GM12874 (cell line): Measurements from ENCODE around the gene GHRHR.

Experiments used
- CTCF ChIP-seq: IDR thresholded peaks from 2 replicates; pipeline ENCODE4 v1.5.1; 2011; ENCODE audit warnings: low read depth, mild to moderate bottlenecking, control low read depth, low read length, moderate library complexity; ENCODE audit not compliant: insufficient read depth

Gene GHRHR

GRCh38 chr7:30973791-30974604 is 10.2 kb downstream of the GHRHR start:
- no peak for TF ChIP-seq CTCF

GRCh38 chr7:30974605-30975255 is 11.0 kb downstream of the GHRHR start:
- peak; percentile 92 for TF ChIP-seq CTCF

- TF ChIP-seq CTCF = no peak
Measured at GRCh38 chr7:30975256-30975899, 11.6 kb downstream of the GHRHR start.

GRCh38 chr7:30976381-30976780 is 12.6 kb downstream of the GHRHR start:
- no peak for TF ChIP-seq CTCF

- TF ChIP-seq CTCF = no peak
Measured at GRCh38 chr7:30977222-30977621, 13.5 kb downstream of the GHRHR start.

- peak; percentile 49 for TF ChIP-seq CTCF
Measured at GRCh38 chr7:30977896-30978564, 14.3 kb downstream of the GHRHR start.

GRCh38 chr7:30979027-30979426 is 15.3 kb downstream of the GHRHR start:
- TF ChIP-seq CTCF = no peak
